Activated CD4-positive, alpha-beta memory T cell treated with anti-CD3 and anti-CD28 coated beads, Interleukin-2, amount 10 ng/mL, durations not matched to agents 7 days and 5 days (primary cell): ENCODE measurements around the gene HES1. TPM values are rescaled to one million over a fixed set of nuclear protein-coding genes. Genes with fewer than 3 reads are reported as not detected.
"Not testable (repeated sequence)": the region's sequence is repeated elsewhere in the genome, so short reads cannot be mapped to it uniquely, and the experiment has no call there.

Experiments
- CTCF ChIA-PET: fragments of 350-600 bp; sonication (Branson Sonifier 250); formaldehyde crosslinking; loops from one replicate; lab custom pipeline; 2021; ENCODE audit warnings: antibody characterized with exemption, inconsistent platforms; lab: Charles Lee
- POLR2A ChIA-PET: fragments of 350-600 bp; sonication (Branson Sonifier 250); formaldehyde crosslinking; loops from one replicate; lab custom pipeline; 2021; ENCODE audit warnings: antibody characterized with exemption; lab: Charles Lee
- DNase-seq: peaks from one replicate; pipeline ENCODE4 v3.0.0-alpha.2; 2020
- H3K27ac Mint-ChIP-seq: one replicate; pipeline ENCODE4 v1.8.0; 2021; ENCODE audit warnings: mild to moderate bottlenecking, mixed read lengths
- H3K27me3 Mint-ChIP-seq: one replicate; pipeline ENCODE4 v1.8.0; 2021; ENCODE audit warnings: mixed read lengths
- H3K36me3 Mint-ChIP-seq: one replicate; pipeline ENCODE4 v1.8.0; 2021; ENCODE audit warnings: low read depth, mixed read lengths
- H3K4me1 Mint-ChIP-seq: one replicate; pipeline ENCODE4 v1.8.0; 2021; ENCODE audit warnings: mixed read lengths
- H3K4me3 Mint-ChIP-seq: one replicate; pipeline ENCODE4 v1.8.0; 2021; ENCODE audit warnings: mild to moderate bottlenecking, mixed read lengths
- H3K9me3 Mint-ChIP-seq: one replicate; pipeline ENCODE4 v1.8.0; 2021; ENCODE audit warnings: mixed read lengths
- total RNA-seq, 2 experiments: library from RNA; stranded (reverse); gene quantifications; one replicate each; pipeline ENCODE4 v1.2.3, GENCODE V29; 2021

Gene HES1
- total RNA-seq, 2 experiments from 2014 or later = 11.2 to 11.3 TPM

GRCh38 chr3:194141415-194142155 lies 5.6 kb downstream of the HES1 start:
- H3K27ac Mint-ChIP-seq = peak overlapping the region; percentile 71
- peaks cover 47% of the 10 kb centered on the region for H3K4me1 Mint-ChIP-seq
- ChIA-PET CTCF (interaction anchor here (0.9 to 10.2 kb wide), 5 partner anchors 13 to 182 kb away, joined by 3 to 92 read pairs (median 4); no protein-coding TSS in a partner anchor), POLR2A (interaction anchor here (0.8 to 8.7 kb wide), 9 partner anchors 8 to 351 kb away, joined by 3 to 85 read pairs (median 3); no protein-coding TSS in a partner anchor)
- H3K9me3 Mint-ChIP-seq = no peaks in the 10 kb centered on the region
- H3K4me3 Mint-ChIP-seq = peak overlapping the region; percentile 69
- peaks cover 54% of the 10 kb centered on the region for H3K27me3 Mint-ChIP-seq
- peaks cover 26% of the 10 kb centered on the region for H3K36me3 Mint-ChIP-seq
- peak; percentile 71 for DNase-seq

- ChIA-PET CTCF (interaction anchor here (0.9 to 10.2 kb wide), 4 partner anchors 14 to 172 kb away, joined by 3 to 92 read pairs (median 4); no protein-coding TSS in a partner anchor), POLR2A (interaction anchor here (0.9 to 8.7 kb wide), 8 partner anchors 9 to 352 kb away, joined by 3 to 85 read pairs (median 3); no protein-coding TSS in a partner anchor)
- Mint-ChIP-seq H3K4me1 (peaks cover 39% of the 10 kb centered on the region), H3K27me3 (peaks cover 53% of the 10 kb centered on the region), H3K36me3 (peaks cover 21% of the 10 kb centered on the region), H3K27ac (peak overlapping the region; percentile 71), H3K4me3 (peak overlapping the region; percentile 69), H3K9me3 (no peaks in the 10 kb centered on the region)
- DNase-seq = no peak
These were observed 6.4 kb downstream of the HES1 start for GRCh38 chr3:194142156-194142910.

GRCh38 chr3:194145702-194146101 lies 9.8 kb downstream of the HES1 start:
- CTCF ChIA-PET = no interaction called here
- H3K9me3 Mint-ChIP-seq = no peaks in the 10 kb centered on the region
- no peak for DNase-seq
- H3K27me3 Mint-ChIP-seq = peaks cover 49% of the 10 kb centered on the region
- peaks cover 15% of the 10 kb centered on the region for H3K4me1 Mint-ChIP-seq
- H3K27ac Mint-ChIP-seq = no peak overlapping the region
- POLR2A ChIA-PET = no interaction called here
- H3K36me3 Mint-ChIP-seq = peaks cover 3% of the 10 kb centered on the region
- no peak overlapping the region for H3K4me3 Mint-ChIP-seq

DNA sequence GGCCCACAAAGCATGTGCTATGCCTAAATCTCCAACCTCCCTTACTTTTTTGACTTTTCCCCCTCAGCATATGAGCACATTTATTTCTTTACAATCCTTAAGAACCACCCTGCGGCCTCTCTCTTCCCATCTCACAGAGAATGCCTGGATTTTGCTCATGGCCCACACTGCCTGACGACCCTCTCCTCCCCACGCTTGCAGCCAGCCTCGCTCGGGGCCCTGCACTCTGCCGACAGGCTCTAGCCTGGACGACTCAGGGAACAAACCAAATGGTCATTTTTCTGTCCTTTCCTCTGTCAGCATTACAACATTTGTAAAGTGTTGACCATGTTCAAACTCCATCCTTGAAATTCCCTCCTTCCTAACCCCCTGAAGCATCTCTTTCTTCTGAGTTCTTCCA lies 11.7 kb downstream of the HES1 start:
- POLR2A ChIA-PET = no interaction called here

DNA sequence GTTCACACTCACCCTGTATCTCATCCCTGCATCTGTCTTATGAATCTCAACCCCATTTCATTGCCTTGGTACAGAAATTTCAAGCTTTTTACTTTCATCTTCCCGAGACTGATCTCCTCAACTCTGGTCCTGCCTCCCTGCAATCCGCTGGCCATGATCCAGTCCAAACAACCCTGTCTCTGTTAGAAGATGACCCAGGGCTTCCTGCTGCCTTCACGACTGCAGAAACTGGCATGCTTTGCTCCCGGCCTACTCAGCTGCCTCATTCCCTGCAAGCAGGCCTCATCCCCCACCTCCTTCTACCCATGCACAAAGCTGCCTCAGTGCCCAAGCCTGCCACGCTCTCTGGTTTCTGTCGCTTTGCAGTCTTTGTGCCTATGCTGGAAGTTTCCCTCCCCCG lies 12.4 kb downstream of the HES1 start:
- DNase-seq = no peak
- Mint-ChIP-seq H3K27me3 (peaks cover 63% of the 10 kb centered on the region), H3K36me3 (no peaks in the 10 kb centered on the region), H3K4me1 (peaks cover 2% of the 10 kb centered on the region), H3K27ac (no peak overlapping the region), H3K4me3 (no peak overlapping the region), H3K9me3 (no peaks in the 10 kb centered on the region)
- ChIA-PET CTCF (interaction anchor here (1.1 kb wide), 1 partner anchor 167 kb away, joined by 3 read pairs; no protein-coding TSS in a partner anchor), POLR2A (no interaction called here)

More for the DNA sequence above, 11.7 kb downstream of the HES1 start:
- Mint-ChIP-seq H3K27ac (no peak overlapping the region), H3K36me3 (no peaks in the 10 kb centered on the region), H3K27me3 (peaks cover 60% of the 10 kb centered on the region), H3K9me3 (no peaks in the 10 kb centered on the region), H3K4me3 (no peak overlapping the region), H3K4me1 (peaks cover 3% of the 10 kb centered on the region)
- CTCF ChIA-PET = interaction anchor here (1.1 kb wide), 1 partner anchor 168 kb away, joined by 3 read pairs; no protein-coding TSS in a partner anchor
- DNase-seq = no peak

DNA sequence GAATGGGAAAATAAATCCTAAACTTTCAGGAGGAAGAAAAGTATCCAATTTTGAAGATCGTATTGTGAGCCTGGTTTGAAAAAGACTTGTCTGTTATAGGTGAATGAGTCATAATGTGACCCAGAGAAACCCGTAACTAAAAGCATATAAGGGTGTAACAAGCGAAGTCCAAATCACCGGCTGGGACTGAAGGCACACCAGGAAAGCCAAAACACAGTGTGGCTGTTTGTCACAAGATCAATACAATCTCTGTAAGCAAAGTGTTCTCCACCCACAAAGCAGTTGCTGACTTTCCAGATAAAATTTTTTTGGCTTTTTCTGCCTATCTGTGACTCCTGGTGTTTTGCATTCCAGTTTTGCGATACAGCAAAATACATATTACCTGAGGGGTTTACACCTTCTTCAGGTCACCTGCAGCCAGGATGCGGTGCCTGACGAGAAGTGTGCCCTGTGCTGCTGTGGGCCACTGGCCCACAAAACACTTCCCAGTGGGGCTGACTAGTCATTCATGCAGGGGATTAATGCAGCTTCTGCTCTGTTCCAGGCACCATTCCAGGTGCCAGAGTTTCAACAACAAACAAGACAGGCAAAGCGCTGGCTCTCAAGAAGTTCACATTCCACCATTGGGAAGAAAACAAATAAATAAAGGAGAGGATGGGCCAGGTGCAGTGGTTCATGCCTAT lies 14.4 kb downstream of the HES1 start:
- CTCF ChIA-PET = no interaction called here
- peaks cover 2% of the 10 kb centered on the region for H3K36me3 Mint-ChIP-seq

DNA sequence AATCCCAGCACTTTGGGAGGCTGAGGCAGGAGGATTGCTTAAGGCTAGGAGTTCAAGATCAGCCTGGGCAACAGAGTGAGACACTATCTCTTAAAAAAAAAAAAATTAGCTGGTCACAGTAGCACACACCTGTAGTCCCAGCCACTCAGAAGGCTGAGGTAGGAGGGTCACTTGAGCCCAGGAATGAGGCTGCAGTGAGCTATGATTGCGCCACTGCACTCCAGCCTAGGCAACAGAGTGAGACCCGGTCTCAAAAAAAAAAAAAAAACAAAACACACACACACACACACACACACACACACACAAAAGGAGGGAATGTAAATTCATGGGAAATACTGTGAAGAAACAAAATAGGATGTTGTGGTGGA lies 15.0 kb downstream of the HES1 start:
- H3K27ac Mint-ChIP-seq, CTCF ChIA-PET, H3K4me3 Mint-ChIP-seq: not testable (repeated sequence)

More for the DNA sequence above, 14.4 kb downstream of the HES1 start:
- POLR2A ChIA-PET = no interaction called here
- no peak for DNase-seq
- Mint-ChIP-seq H3K4me3 (no peak overlapping the region), H3K9me3 (peaks cover 10% of the 10 kb centered on the region), H3K4me1 (peaks cover 2% of the 10 kb centered on the region), H3K27me3 (peaks cover 71% of the 10 kb centered on the region), H3K27ac (no peak overlapping the region)

DNA sequence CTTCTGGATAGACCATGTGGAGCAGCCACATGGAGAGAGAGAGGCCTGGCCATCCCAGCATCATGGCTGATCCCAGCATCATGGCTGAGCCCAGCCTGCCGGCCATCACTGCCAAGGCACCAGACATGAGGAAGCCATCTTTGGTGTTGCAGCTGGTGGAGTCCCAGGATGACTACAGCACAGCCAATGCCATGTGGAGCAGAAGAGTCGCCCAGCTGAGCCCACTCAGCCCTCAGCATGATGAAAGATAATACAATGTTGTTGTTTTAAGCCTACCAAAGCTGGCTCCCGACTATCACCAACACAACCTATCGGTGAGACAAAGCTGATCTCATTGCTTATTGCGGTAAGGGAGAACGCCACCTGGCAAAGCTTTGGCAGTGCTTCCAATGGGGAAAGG lies 18.4 kb downstream of the HES1 start:
- CTCF ChIA-PET = no interaction called here
- Mint-ChIP-seq H3K9me3 (peaks cover 10% of the 10 kb centered on the region), H3K4me1 (peaks cover 2% of the 10 kb centered on the region), H3K27ac (no peak overlapping the region), H3K27me3 (peaks cover 69% of the 10 kb centered on the region), H3K36me3 (peaks cover 4% of the 10 kb centered on the region), H3K4me3 (no peak overlapping the region)
- POLR2A ChIA-PET = interaction anchor here (0.7 to 1.0 kb wide), 2 partner anchors 13 to 144 kb away, joined by 3 read pairs; no protein-coding TSS in a partner anchor
- no peak for DNase-seq

More for the DNA sequence above, 15.0 kb downstream of the HES1 start:
- H3K9me3 Mint-ChIP-seq, POLR2A ChIA-PET, H3K4me1 Mint-ChIP-seq, DNase-seq, H3K36me3 Mint-ChIP-seq: not testable (repeated sequence)
- H3K27me3 Mint-ChIP-seq = peaks cover 69% of the 10 kb centered on the region

DNA sequence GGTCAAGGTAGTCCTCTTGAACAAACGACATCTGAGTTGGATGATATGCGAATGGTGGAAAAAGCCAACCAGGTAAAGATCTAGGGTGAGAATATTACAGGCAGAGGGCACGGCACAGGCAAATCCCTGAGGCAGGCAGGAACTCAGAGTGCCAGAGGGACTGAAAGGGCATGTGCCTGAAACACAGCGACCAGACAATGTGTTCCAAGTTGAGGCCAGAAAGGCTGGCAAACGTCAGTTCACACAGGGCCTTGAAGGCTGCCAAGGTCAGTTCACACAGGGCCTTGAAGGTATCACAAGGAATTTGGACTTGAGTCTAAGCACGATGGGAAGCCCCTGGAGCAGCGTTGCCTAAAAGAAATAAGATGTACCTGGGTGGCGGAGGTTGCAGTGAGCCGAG lies 20.1 kb downstream of the HES1 start:
- peaks cover 10% of the 10 kb centered on the region for H3K9me3 Mint-ChIP-seq
- no peak overlapping the region for H3K4me3 Mint-ChIP-seq
- no peak overlapping the region for H3K27ac Mint-ChIP-seq
- ChIA-PET POLR2A (no interaction called here), CTCF (no interaction called here)
- H3K27me3 Mint-ChIP-seq = peaks cover 65% of the 10 kb centered on the region
- H3K36me3 Mint-ChIP-seq = peaks cover 4% of the 10 kb centered on the region
- no peaks in the 10 kb centered on the region for H3K4me1 Mint-ChIP-seq
- no peak for DNase-seq

GRCh38 chr3:194158942-194159439 lies 23.0 kb downstream of the HES1 start:
- no peak overlapping the region for H3K27ac Mint-ChIP-seq
- no peak for DNase-seq
- peaks cover 72% of the 10 kb centered on the region for H3K27me3 Mint-ChIP-seq
- peaks cover 4% of the 10 kb centered on the region for H3K36me3 Mint-ChIP-seq
- no peaks in the 10 kb centered on the region for H3K4me1 Mint-ChIP-seq
- peaks cover 10% of the 10 kb centered on the region for H3K9me3 Mint-ChIP-seq
- ChIA-PET POLR2A (no interaction called here), CTCF (interaction anchor here (2.0 kb wide), 1 partner anchor 157 kb away, joined by 6 read pairs; no protein-coding TSS in a partner anchor)
- H3K4me3 Mint-ChIP-seq = no peak overlapping the region

- ChIA-PET CTCF (interaction anchor here (2.0 kb wide), 1 partner anchor 156 kb away, joined by 6 read pairs; no protein-coding TSS in a partner anchor), POLR2A (no interaction called here)
- Mint-ChIP-seq H3K36me3 (peaks cover 2% of the 10 kb centered on the region), H3K27me3 (peaks cover 72% of the 10 kb centered on the region), H3K9me3 (peaks cover under 1% of the 10 kb centered on the region), H3K27ac (no peak overlapping the region), H3K4me1 (no peaks in the 10 kb centered on the region), H3K4me3 (no peak overlapping the region)
- DNase-seq = no peak
These were observed 24.2 kb downstream of the HES1 start for GRCh38 chr3:194160158-194160557.
